ENCODE measurements around the gene VEZT. TPM values are rescaled to one million over a fixed set of nuclear protein-coding genes. Genes with fewer than 3 reads are reported as not detected.

Gene VEZT
- total and polyA plus RNA-seq, 7 donors, result 19.9 to 114 (median 82.8) TPM

GRCh38 chr12:95213119-95213518 is 4.5 kb upstream of the VEZT start:
- TF ChIP-seq CTCF (IDR thresholded peaks at IDR 0.05), result no peak
- TF ChIP-seq EP300 (IDR thresholded peaks at IDR 0.05), result no peak
- TF ChIP-seq POLR2AphosphoS5 (IDR thresholded peaks at IDR 0.05), result no peak
- TF ChIP-seq POLR2A (IDR thresholded peaks at IDR 0.05), result no peak
- peak overlapping the region in 1 of 4 donors; percentile 2 for H3K4me3 ChIP-seq
- H3K27ac ChIP-seq, result peak overlapping the region in 3 of 4 donors; percentile 92 to 97 (median 95)
- H3K27me3 ChIP-seq, result no peaks in the 10 kb centered on the region
- peaks cover 0 to 42% (median 19%) of the 10 kb centered on the region in 4 donors for H3K4me1 ChIP-seq
- intact Hi-C loops (cut with DNase I), result loop anchor here (10.0 kb wide), 1 partner anchor 1022 kb away; no protein-coding TSS in a partner anchor
- no peaks in the 10 kb centered on the region for H3K9me3 ChIP-seq
- no peak for DNase-seq
- H3K36me3 ChIP-seq, result peaks cover 0 to 3% (median 0%) of the 10 kb centered on the region in 4 donors
- 86 to 90% methylated on average over 4 of the region's 4 CpGs for WGBS, 2 donors

DNA sequence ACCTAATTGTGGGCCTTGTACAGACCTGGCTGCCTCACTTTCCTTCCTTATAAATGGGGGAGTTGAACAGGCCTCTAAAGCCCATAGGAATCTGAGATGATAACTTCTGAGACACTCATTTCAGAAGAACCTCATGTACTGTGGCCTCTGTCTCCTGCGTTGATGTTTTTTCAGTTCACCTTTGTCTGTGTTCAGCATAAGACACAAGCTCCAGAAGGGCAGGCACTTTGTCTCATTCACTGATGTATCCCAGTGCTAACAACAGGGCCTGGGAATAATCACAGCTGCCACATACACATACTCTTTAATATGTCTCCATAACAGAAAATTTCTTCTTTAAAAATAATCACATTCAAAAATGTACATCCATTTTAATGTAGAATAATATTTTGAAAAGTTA is 3.7 kb upstream of the VEZT start:
- no peak for TF ChIP-seq CTCF (IDR thresholded peaks at IDR 0.05)
- TF ChIP-seq POLR2AphosphoS5 (IDR thresholded peaks at IDR 0.05), result peak; percentile 62 to 91 (median 82)

GRCh38 chr12:95214466-95214865 is 3.1 kb upstream of the VEZT start:
- peaks cover 0 to 52% (median 23%) of the 10 kb centered on the region in 4 donors for H3K4me1 ChIP-seq
- no peaks in the 10 kb centered on the region for H3K9me3 ChIP-seq
- no peak for DNase-seq
- WGBS, 2 donors, result 22 to 75% methylated on average over 3 of the region's 3 CpGs
- H3K4me3 ChIP-seq, result no peak overlapping the region
- H3K27me3 ChIP-seq, result no peaks in the 10 kb centered on the region
- intact Hi-C loops (cut with DNase I), result loop anchor here (10.0 kb wide), 1 partner anchor 1020 kb away; no protein-coding TSS in a partner anchor
- peak overlapping the region in 3 of 4 donors; percentile 92 to 97 (median 95) for H3K27ac ChIP-seq
- no peaks in the 10 kb centered on the region for H3K36me3 ChIP-seq
- TF ChIP-seq POLR2A (IDR thresholded peaks at IDR 0.05), result no peak
- no peak for TF ChIP-seq POLR2AphosphoS5 (IDR thresholded peaks at IDR 0.05)
- no peak for TF ChIP-seq CTCF (IDR thresholded peaks at IDR 0.05)
- TF ChIP-seq EP300 (IDR thresholded peaks at IDR 0.05), result no peak

More for the DNA sequence above, 3.7 kb upstream of the VEZT start:
- WGBS, 2 donors, result 80 to 83% methylated on average over 1 of the region's 1 CpG
- H3K27me3 ChIP-seq, result no peaks in the 10 kb centered on the region
- H3K4me1 ChIP-seq, result peaks cover 0 to 47% (median 21%) of the 10 kb centered on the region in 4 donors
- H3K27ac ChIP-seq, result peak overlapping the region in 3 of 4 donors; percentile 92 to 97 (median 95)
- H3K9me3 ChIP-seq, result no peaks in the 10 kb centered on the region
- no peak for DNase-seq
- intact Hi-C loops (cut with DNase I), result loop anchor here (10.0 kb wide), 1 partner anchor 1021 kb away; no protein-coding TSS in a partner anchor
- peak overlapping the region in 1 of 4 donors; percentile 2 for H3K4me3 ChIP-seq
- no peaks in the 10 kb centered on the region for H3K36me3 ChIP-seq

DNA sequence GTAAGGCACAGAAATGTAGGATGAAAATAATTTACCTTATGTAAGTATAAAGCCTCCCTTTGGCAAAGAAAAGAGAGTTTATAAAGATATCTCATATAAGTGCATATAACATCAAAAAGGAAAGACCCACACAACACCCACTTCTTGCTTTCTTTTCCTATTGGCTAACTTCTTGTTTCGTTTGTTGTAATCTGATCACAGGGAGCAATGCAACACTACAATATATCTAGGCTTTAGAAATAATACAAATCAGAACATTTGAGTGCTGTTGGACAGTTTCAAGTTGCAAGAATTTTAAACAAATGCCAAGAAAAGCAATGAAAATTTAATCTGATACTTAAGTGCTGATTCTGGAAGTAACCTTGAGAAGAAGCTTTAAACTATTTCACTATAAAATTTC is 1.7 kb upstream of the VEZT start:
- TF ChIP-seq POLR2A (IDR thresholded peaks at IDR 0.05), result no peak
- no peak for TF ChIP-seq CTCF (IDR thresholded peaks at IDR 0.05)
- TF ChIP-seq POLR2AphosphoS5 (IDR thresholded peaks at IDR 0.05), result peak in 1 of 4 donors; percentile 72
- no peak for TF ChIP-seq EP300 (IDR thresholded peaks at IDR 0.05)
- no peak for DNase-seq
- no peaks in the 10 kb centered on the region for H3K27me3 ChIP-seq
- H3K9me3 ChIP-seq, result no peaks in the 10 kb centered on the region
- H3K27ac ChIP-seq, result peak overlapping the region; percentile 92 to 97 (median 96)
- H3K36me3 ChIP-seq, result no peaks in the 10 kb centered on the region
- intact Hi-C loops (cut with DNase I), result loop anchor here (5.0 to 10.0 kb wide), 4 partner anchors 44 to 1019 kb away; no protein-coding TSS in a partner anchor
- H3K4me1 ChIP-seq, result peaks cover 0 to 67% (median 31%) of the 10 kb centered on the region in 4 donors
- WGBS, 2 donors, result 10 to 23% methylated on average over 1 of the region's 1 CpG
- H3K4me3 ChIP-seq, result peak overlapping the region; percentile 66 to 79 (median 75)
